A673 (cell line): ENCODE data around the gene SNRNP70.

Source experiments
- CTCF ChIP-seq: fragments of 300-800, 200-600 bp; sonication (generic); conservative IDR thresholded peaks from 2 replicates; pipeline ENCODE4 v1.5.1; 2017; ENCODE audit warnings: low read depth, mild to moderate bottlenecking, antibody characterized with exemption, low read length, moderate library complexity, mixed read lengths
- EZH2 ChIP-seq: fragments of 200-600 bp; sonication (generic); IDR thresholded peaks from 2 replicates; pipeline ENCODE4 v1.6.1; 2017; ENCODE audit warnings: borderline replicate concordance, low read depth, mild to moderate bottlenecking, mixed read lengths, antibody characterized with exemption, low read length; ENCODE audit not compliant: poor library complexity, severe bottlenecking

GRCh38 chr19:49127674-49128544 lies 42.7 kb downstream of the SNRNP70 start:
- TF ChIP-seq CTCF (no peak), EZH2 (no peak)
